ENCODE measurements around the gene SLC34A3. TPM values are rescaled to one million over a fixed set of nuclear protein-coding genes. Genes with fewer than 3 reads are reported as not detected.
A peak's percentile ranks its signal among the peaks of the same experiment; 100 is the strongest.

The SLC34A3 gene
- total and polyA plus RNA-seq, 2 donors (not counting 3 experiments of a cell fraction or from before 2014, with no cell fraction given), result not detected

DNA sequence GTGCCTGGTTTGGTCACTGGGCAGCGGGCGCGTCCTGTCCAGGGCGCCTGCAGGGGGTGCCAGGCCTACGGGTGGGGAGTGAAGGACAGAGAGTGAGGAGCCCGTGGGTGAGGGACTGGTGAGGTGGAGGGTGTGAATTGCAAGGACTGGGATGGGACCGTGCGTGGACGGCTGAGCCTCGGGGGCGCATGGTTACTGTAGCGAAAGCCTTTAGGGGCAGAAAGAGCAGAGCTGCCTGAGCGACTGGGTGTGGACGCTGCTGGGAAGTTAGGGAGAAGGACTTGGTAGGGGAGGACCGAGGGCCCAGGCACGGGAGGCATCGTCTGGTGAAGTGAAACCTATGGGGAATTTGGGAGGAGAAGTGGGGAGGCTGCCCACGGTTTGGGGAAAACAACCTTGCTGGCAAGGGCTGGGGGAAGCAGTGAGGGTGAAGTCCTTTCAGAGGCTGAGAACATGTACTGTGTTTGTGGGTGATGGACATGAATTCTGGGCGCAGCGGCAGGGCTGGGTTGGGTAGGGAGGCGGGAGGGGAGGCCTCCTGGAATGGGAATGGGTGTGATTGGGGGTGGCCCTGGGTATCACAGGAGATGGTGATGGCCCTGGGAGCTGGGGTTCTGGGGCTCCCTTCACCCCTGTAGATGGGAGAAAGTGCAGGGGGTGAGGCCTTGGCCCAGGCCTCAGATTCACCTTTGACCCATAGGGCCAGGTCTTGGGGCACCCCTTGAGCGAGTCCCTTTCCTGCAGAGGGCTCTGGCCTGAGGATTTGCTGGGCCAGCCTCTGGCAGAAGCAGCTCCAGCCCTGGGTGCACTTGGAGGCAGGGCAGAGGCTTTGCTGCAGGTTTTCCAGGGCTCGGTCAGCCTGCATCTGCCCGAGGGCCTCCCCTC is 45.1 kb downstream of the SLC34A3 start:
- no TSS peak for BruUV-seq (replicated peaks)
- POLR2A ChIA-PET, result interaction anchor here (2.0 kb wide), 1 partner anchor 35 kb away, joined by 10 read pairs; the partner anchor contains the start of gene TUBB4B

More for the DNA sequence above, 45.1 kb downstream of the SLC34A3 start:
- no peak overlapping the region for H3K4me2 ChIP-seq (ENCODE audit: insufficient read depth, low read length)
- no peaks in the 10 kb centered on the region for H3K9me3 ChIP-seq (replicated peaks; ENCODE audit: control insufficient read depth, insufficient read depth, low read length)
- H2AFZ ChIP-seq (ENCODE audit: low read depth, low read length), result no peak overlapping the region
- H3K4me3 ChIP-seq (replicated peaks in 1 of 3; ENCODE audit: insufficient read depth in 1 of 3, low read depth in 1 of 3, low read length in 3 of 3), result no peak overlapping the region
- CTCF ChIA-PET, result interaction anchor here (1.0 to 2.7 kb wide), 3 partner anchors 10 to 14 kb away, joined by 3 to 23 read pairs (median 9); no protein-coding TSS in a partner anchor
- H3K9ac ChIP-seq (replicated peaks; ENCODE audit: extremely low read depth, insufficient read depth, low read length), result no peak overlapping the region
- intact Hi-C loops (cut with micrococcal nuclease), result no loop called here
- no peaks in the 10 kb centered on the region for H3K9me1 ChIP-seq (replicated peaks; ENCODE audit: control insufficient read depth, extremely low read depth, insufficient read depth, low read length)
- no peak for TF ChIP-seq FOS (IDR thresholded peaks at IDR 0.05; ENCODE audit: borderline replicate concordance, insufficient read depth, low read length)
- no peak for TF ChIP-seq GATA2 (IDR thresholded peaks at IDR 0.05; ENCODE audit: insufficient read depth, insufficient read length, low read depth, low read length)
- no peak for TF ChIP-seq MYC (IDR thresholded peaks at IDR 0.05; ENCODE audit: low read depth, low read length)
- no peak for TF ChIP-seq CTCF (IDR thresholded peaks at IDR 0.05; ENCODE audit: extremely low read depth in 1 of 2, insufficient read depth in 1 of 2, low read depth in 1 of 2, low read length in 2 of 2)
- TF ChIP-seq POLR2AphosphoS5 (IDR thresholded peaks at IDR 0.05; ENCODE audit: insufficient read depth, low read depth, low read length), result no peak
- TF ChIP-seq EZH2 (IDR thresholded peaks at IDR 0.05; ENCODE audit: borderline replicate concordance, low read depth, low read length, severe bottlenecking), result no peak
- no peak for TF ChIP-seq MAX (IDR thresholded peaks at IDR 0.05; ENCODE audit: insufficient read depth, insufficient read length)
- TF ChIP-seq JUN (IDR thresholded peaks at IDR 0.05; ENCODE audit: borderline replicate concordance, insufficient read depth, insufficient read length, low read depth), result no peak
- no peak for TF ChIP-seq POLR2A (IDR thresholded peaks at IDR 0.05; ENCODE audit: low read depth, low read length)
- H3K27ac ChIP-seq (ENCODE audit: insufficient read depth, low read depth, low read length), result peak overlapping the region; percentile 91
- H4K20me1 ChIP-seq (replicated peaks; ENCODE audit: control insufficient read depth, extremely low read depth, insufficient read depth, low read length), result no peaks in the 10 kb centered on the region
- no peaks in the 10 kb centered on the region for H3K27me3 ChIP-seq (ENCODE audit: control insufficient read depth in 2 of 2, insufficient read depth in 2 of 2, low read length in 2 of 2)
- FAIRE-seq, result no peak
- peaks cover 24% of the 10 kb centered on the region for H3K4me1 ChIP-seq (ENCODE audit: control insufficient read depth, extremely low read depth, insufficient read depth, low read length)
- no peak for DNase-seq (ENCODE audit: low read depth, low spot score)
- dilution Hi-C loops (cut with MboI; ENCODE audit: extremely low pct_ligation_motif_present, low sequenced_read_pairs), result no loop called here
- peaks cover 31% of the 10 kb centered on the region for H3K79me2 ChIP-seq (ENCODE audit: control insufficient read depth, insufficient read depth, low read length)
- H3K36me3 ChIP-seq (ENCODE audit: control insufficient read depth in 2 of 2, extremely low read depth in 1 of 2, insufficient read depth in 2 of 2, low read length in 2 of 2), result peaks cover 10 to 22% of the 10 kb centered on the region in 2 experiments
